WTC11 (cell line): ENCODE measurements around the gene POC1A. TPM values are rescaled to one million over a fixed set of nuclear protein-coding genes. Genes with fewer than 3 reads are reported as not detected.

Source experiments
- ATAC-seq: fragments of 200-7000 bp; cut with Tn5 transposase; 2 replicates; pipeline ENCODE4 v1.10.0; 2021; ENCODE audit warnings: mild to moderate bottlenecking, moderate library complexity
- CTCF ChIA-PET: fragments of 300-600 bp; sonication (Branson Sonifier 250); formaldehyde crosslinking; loops from one replicate; lab custom pipeline; 2021; ENCODE audit warnings: antibody characterized with exemption; lab: Charles Lee
- POLR2A ChIA-PET: fragments of 350-600 bp; sonication (Branson Sonifier 250); formaldehyde crosslinking; loops from one replicate; lab custom pipeline; 2021; ENCODE audit warnings: antibody characterized with exemption; lab: Charles Lee
- DNase-seq: peaks from one replicate; pipeline ENCODE4 v3.0.0; 2021; ENCODE audit warnings: low spot score
- H3K27ac Mint-ChIP-seq: 2 replicates; pipeline ENCODE4 v1.8.0; 2021; ENCODE audit warnings: mixed read lengths
- H3K27me3 Mint-ChIP-seq: 2 replicates; pipeline ENCODE4 v1.8.0; 2021; ENCODE audit warnings: low read depth, mild to moderate bottlenecking, moderate library complexity, mixed read lengths
- H3K36me3 Mint-ChIP-seq: 2 replicates; pipeline ENCODE4 v1.8.0; 2021; ENCODE audit warnings: mixed read lengths
- H3K4me1 Mint-ChIP-seq: 2 replicates; pipeline ENCODE4 v1.8.0; 2022; ENCODE audit warnings: mixed read lengths
- H3K4me3 Mint-ChIP-seq: 2 replicates; pipeline ENCODE4 v1.8.0; 2021; ENCODE audit warnings: mild to moderate bottlenecking, moderate library complexity, mixed read lengths
- H3K9me3 Mint-ChIP-seq: 2 replicates; pipeline ENCODE4 v1.8.0; 2021; ENCODE audit warnings: mixed read lengths
- CREB1 ChIP-seq: sonication (generic); formaldehyde crosslinking; IDR thresholded peaks from 2 replicates; pipeline ENCODE4 v1.8.0; 2023; ENCODE audit warnings: mild to moderate bottlenecking, missing genetic modification reagents
- ELF4 ChIP-seq: sonication (generic); formaldehyde crosslinking; IDR thresholded peaks from 2 replicates; pipeline ENCODE4 v1.8.1; 2022; ENCODE audit warnings: low read depth, mild to moderate bottlenecking, moderate library complexity, missing genetic modification reagents
- FOXJ3 ChIP-seq: sonication (generic); formaldehyde crosslinking; IDR thresholded peaks from 2 replicates; pipeline ENCODE4 v1.9.0; 2021; ENCODE audit warnings: missing genetic modification reagents, mild to moderate bottlenecking, borderline replicate concordance
- FOXP1 ChIP-seq: sonication (generic); formaldehyde crosslinking; IDR thresholded peaks from 2 replicates; pipeline ENCODE4 v1.8.0; 2022; ENCODE audit warnings: missing genetic modification reagents, mild to moderate bottlenecking, moderate library complexity, borderline replicate concordance
- GRHL2 ChIP-seq: fragments of 250-450 bp; sonication (Bioruptor Pico); IDR thresholded peaks from 2 replicates; pipeline ENCODE4 v1.8.0; 2022; ENCODE audit warnings: mild to moderate bottlenecking, moderate library complexity; ENCODE audit not compliant: insufficient replicate concordance, severe bottlenecking
- GTF2I ChIP-seq: fragments of 250-450 bp; sonication (Bioruptor Pico); conservative IDR thresholded peaks from 2 replicates; pipeline ENCODE4 v1.4.0; 2021; ENCODE audit warnings: mild to moderate bottlenecking
- NFATC4 ChIP-seq: fragments of 250-450 bp; sonication (Bioruptor Pico); IDR thresholded peaks from 2 replicates; pipeline ENCODE4 v1.9.0; 2021; ENCODE audit warnings: mild to moderate bottlenecking
- NFYB ChIP-seq: sonication (generic); formaldehyde crosslinking; conservative IDR thresholded peaks from 2 replicates; pipeline ENCODE4 v1.8.0; 2022; ENCODE audit warnings: low read depth, missing genetic modification reagents
- NR1H2 ChIP-seq: sonication (generic); formaldehyde crosslinking; IDR thresholded peaks from 2 replicates; pipeline ENCODE4 v1.9.0; 2021; ENCODE audit warnings: mild to moderate bottlenecking, moderate library complexity, missing genetic modification reagents
- OVOL2 ChIP-seq: fragments of 250-450 bp; sonication (Bioruptor Pico); IDR thresholded peaks from 2 replicates; pipeline ENCODE4 v1.9.0; 2021; ENCODE audit warnings: mild to moderate bottlenecking, borderline replicate concordance
- ZNF121 ChIP-seq: sonication (generic); formaldehyde crosslinking; IDR thresholded peaks from 2 replicates; pipeline ENCODE4 v1.8.0; 2023; ENCODE audit warnings: missing genetic modification reagents
- ZNF138 ChIP-seq: sonication (generic); formaldehyde crosslinking; conservative IDR thresholded peaks from 2 replicates; pipeline ENCODE4 v1.8.1; 2022; ENCODE audit warnings: mild to moderate bottlenecking, moderate library complexity, missing genetic modification reagents
- ZNF219 ChIP-seq: sonication (generic); formaldehyde crosslinking; IDR thresholded peaks from 2 replicates; pipeline ENCODE4 v1.8.0; 2023; ENCODE audit warnings: missing genetic modification reagents, mild to moderate bottlenecking, borderline replicate concordance
- ZNF317 ChIP-seq: sonication (generic); formaldehyde crosslinking; IDR thresholded peaks from 2 replicates; pipeline ENCODE4 v1.8.1; 2023; ENCODE audit warnings: low read depth, mild to moderate bottlenecking, moderate library complexity, missing genetic modification reagents, borderline replicate concordance
- ZNF423 ChIP-seq: fragments of 250-450 bp; sonication (Bioruptor Pico); IDR thresholded peaks from 2 replicates; pipeline ENCODE4 v2.1.2; 2022; ENCODE audit warnings: mild to moderate bottlenecking, moderate library complexity
- total RNA-seq: library from RNA; stranded (reverse); gene quantifications from 3 replicates; pipeline ENCODE4 v1.2.3, GENCODE V29; 2021
- TF ChIP-seq, protein P1 (sequence below): sonication (generic); formaldehyde crosslinking; IDR thresholded peaks from 2 replicates; pipeline ENCODE4 v1.8.1; 2023; ENCODE audit warnings: mild to moderate bottlenecking, moderate library complexity, missing genetic modification reagents
- TF ChIP-seq, protein P2 (sequence below): sonication (generic); formaldehyde crosslinking; IDR thresholded peaks from 2 replicates; pipeline ENCODE4 v1.8.1; 2023; ENCODE audit warnings: mild to moderate bottlenecking, missing genetic modification reagents
- TF ChIP-seq, protein P3 (sequence below): fragments of 250-450 bp; sonication (Bioruptor Pico); IDR thresholded peaks from 2 replicates; pipeline ENCODE4 v1.9.0; 2021; ENCODE audit warnings: mild to moderate bottlenecking, borderline replicate concordance
- TF ChIP-seq, protein P4 (sequence below): sonication (generic); formaldehyde crosslinking; IDR thresholded peaks from 2 replicates; pipeline ENCODE4 v1.8.0; 2022; ENCODE audit warnings: missing genetic modification reagents
- TF ChIP-seq, protein P5 (sequence below): sonication (generic); formaldehyde crosslinking; IDR thresholded peaks from 2 replicates; pipeline ENCODE4 v1.8.0; 2022; ENCODE audit warnings: mild to moderate bottlenecking, missing genetic modification reagents

Gene POC1A
- total RNA-seq, 1 experiment from 2014 or later = 31.3 TPM

DNA sequence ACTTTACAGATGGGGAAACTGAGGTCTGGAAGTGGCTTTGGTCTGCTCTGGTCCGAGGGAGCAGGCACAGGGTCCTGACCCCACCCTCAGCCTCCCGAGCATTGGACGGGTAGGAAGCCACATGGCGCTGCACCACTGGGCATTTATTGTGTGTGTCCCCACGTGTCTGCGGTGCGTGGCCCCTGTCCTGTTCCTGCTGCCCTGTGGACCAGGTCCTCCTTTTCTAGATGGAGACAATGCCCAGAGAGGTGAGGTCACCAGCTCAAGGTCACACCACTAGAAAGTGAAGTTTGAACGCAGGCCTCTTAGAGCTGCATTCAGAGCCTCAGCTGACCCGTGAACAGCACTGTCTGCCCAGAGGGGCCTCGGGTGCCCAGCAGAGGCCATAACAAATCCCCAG is 124.7 kb downstream of the POC1A start:
- POLR2A ChIA-PET = no interaction called here
- no peak for ATAC-seq
- Mint-ChIP-seq H3K4me1 (peaks cover 4% of the 10 kb centered on the region; the same call in 1 of the 2 replicates), H3K4me3 (no peak overlapping the region), H3K36me3 (no peaks in the 10 kb centered on the region), H3K27me3 (no peaks in the 10 kb centered on the region), H3K9me3 (no peaks in the 10 kb centered on the region), H3K27ac (no peak overlapping the region)
- CTCF ChIA-PET = interaction anchor here (1.6 to 2.1 kb wide), 3 partner anchors 12 to 94 kb away, joined by 6 to 8 read pairs (median 6); no protein-coding TSS in a partner anchor
- TF ChIP-seq ZNF138 (no peak), CREB1 (CRISPR knock-in tag) (no peak), OVOL2 (no peak), ZNF219 (no peak), NFYB (CRISPR knock-in tag) (no peak), NR1H2 (CRISPR knock-in tag) (no peak)
- TF ChIP-seq, protein P1, sequence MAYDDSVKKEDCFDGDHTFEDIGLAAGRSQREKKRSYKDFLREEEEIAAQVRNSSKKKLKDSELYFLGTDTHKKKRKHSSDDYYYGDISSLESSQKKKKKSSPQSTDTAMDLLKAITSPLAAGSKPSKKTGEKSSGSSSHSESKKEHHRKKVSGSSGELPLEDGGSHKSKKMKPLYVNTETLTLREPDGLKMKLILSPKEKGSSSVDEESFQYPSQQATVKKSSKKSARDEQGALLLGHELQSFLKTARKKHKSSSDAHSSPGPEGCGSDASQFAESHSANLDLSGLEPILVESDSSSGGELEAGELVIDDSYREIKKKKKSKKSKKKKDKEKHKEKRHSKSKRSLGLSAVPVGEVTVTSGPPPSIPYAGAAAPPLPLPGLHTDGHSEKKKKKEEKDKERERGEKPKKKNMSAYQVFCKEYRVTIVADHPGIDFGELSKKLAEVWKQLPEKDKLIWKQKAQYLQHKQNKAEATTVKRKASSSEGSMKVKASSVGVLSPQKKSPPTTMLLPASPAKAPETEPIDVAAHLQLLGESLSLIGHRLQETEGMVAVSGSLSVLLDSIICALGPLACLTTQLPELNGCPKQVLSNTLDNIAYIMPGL (CRISPR knock-in tag) = no peak
- TF ChIP-seq, protein P2, sequence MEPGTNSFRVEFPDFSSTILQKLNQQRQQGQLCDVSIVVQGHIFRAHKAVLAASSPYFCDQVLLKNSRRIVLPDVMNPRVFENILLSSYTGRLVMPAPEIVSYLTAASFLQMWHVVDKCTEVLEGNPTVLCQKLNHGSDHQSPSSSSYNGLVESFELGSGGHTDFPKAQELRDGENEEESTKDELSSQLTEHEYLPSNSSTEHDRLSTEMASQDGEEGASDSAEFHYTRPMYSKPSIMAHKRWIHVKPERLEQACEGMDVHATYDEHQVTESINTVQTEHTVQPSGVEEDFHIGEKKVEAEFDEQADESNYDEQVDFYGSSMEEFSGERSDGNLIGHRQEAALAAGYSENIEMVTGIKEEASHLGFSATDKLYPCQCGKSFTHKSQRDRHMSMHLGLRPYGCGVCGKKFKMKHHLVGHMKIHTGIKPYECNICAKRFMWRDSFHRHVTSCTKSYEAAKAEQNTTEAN (CRISPR knock-in tag) = no peak
- DNase-seq = no peak

DNA sequence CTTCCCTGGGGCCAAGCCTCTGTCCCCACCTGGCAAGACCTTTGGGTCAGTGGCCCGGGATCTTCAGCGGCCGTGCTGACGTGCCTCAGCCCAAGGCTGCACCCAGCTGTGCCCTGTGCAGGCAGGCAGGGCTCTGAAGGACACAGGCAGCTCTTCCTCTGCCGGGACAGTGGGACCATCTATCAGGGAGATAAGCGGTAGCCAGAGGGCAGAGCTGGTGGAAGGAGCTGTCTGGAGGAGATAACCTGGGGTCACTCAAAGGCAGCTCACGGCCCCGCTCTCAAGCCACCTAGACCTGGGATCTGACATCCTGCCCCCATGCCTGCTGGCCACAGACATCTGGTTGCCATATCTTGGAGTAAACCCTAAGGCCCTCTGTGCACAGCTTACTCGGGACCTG is 125.2 kb downstream of the POC1A start:
- Mint-ChIP-seq H3K27ac (no peak overlapping the region), H3K4me3 (no peak overlapping the region), H3K9me3 (no peaks in the 10 kb centered on the region), H3K36me3 (no peaks in the 10 kb centered on the region), H3K4me1 (peaks cover 4% of the 10 kb centered on the region; the same call in 1 of the 2 replicates), H3K27me3 (no peaks in the 10 kb centered on the region)
- ChIA-PET POLR2A (interaction anchor here (0.5 kb wide), 1 partner anchor 294 kb away, joined by 5 read pairs; no protein-coding TSS in a partner anchor), CTCF (interaction anchor here (0.9 to 2.2 kb wide), 7 partner anchors 12 to 94 kb away, joined by 3 to 8 read pairs (median 6); partner anchors contain the start of genes PARP3 and RRP9)
- DNase-seq = no peak
- ATAC-seq = no peak
- TF ChIP-seq ZNF121 (CRISPR knock-in tag) (no peak), ZNF317 (CRISPR knock-in tag) (no peak), NFATC4 (CRISPR knock-in tag) (no peak), ZNF423 (CRISPR knock-in tag) (no peak), GTF2I (no peak), ELF4 (CRISPR knock-in tag) (no peak), FOXP1 (CRISPR knock-in tag) (no peak), GRHL2 (CRISPR knock-in tag) (no peak), FOXJ3 (CRISPR knock-in tag) (no peak)
- TF ChIP-seq, protein P3, sequence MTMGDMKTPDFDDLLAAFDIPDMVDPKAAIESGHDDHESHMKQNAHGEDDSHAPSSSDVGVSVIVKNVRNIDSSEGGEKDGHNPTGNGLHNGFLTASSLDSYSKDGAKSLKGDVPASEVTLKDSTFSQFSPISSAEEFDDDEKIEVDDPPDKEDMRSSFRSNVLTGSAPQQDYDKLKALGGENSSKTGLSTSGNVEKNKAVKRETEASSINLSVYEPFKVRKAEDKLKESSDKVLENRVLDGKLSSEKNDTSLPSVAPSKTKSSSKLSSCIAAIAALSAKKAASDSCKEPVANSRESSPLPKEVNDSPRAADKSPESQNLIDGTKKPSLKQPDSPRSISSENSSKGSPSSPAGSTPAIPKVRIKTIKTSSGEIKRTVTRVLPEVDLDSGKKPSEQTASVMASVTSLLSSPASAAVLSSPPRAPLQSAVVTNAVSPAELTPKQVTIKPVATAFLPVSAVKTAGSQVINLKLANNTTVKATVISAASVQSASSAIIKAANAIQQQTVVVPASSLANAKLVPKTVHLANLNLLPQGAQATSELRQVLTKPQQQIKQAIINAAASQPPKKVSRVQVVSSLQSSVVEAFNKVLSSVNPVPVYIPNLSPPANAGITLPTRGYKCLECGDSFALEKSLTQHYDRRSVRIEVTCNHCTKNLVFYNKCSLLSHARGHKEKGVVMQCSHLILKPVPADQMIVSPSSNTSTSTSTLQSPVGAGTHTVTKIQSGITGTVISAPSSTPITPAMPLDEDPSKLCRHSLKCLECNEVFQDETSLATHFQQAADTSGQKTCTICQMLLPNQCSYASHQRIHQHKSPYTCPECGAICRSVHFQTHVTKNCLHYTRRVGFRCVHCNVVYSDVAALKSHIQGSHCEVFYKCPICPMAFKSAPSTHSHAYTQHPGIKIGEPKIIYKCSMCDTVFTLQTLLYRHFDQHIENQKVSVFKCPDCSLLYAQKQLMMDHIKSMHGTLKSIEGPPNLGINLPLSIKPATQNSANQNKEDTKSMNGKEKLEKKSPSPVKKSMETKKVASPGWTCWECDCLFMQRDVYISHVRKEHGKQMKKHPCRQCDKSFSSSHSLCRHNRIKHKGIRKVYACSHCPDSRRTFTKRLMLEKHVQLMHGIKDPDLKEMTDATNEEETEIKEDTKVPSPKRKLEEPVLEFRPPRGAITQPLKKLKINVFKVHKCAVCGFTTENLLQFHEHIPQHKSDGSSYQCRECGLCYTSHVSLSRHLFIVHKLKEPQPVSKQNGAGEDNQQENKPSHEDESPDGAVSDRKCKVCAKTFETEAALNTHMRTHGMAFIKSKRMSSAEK (CRISPR knock-in tag) = no peak
- TF ChIP-seq, protein P4, sequence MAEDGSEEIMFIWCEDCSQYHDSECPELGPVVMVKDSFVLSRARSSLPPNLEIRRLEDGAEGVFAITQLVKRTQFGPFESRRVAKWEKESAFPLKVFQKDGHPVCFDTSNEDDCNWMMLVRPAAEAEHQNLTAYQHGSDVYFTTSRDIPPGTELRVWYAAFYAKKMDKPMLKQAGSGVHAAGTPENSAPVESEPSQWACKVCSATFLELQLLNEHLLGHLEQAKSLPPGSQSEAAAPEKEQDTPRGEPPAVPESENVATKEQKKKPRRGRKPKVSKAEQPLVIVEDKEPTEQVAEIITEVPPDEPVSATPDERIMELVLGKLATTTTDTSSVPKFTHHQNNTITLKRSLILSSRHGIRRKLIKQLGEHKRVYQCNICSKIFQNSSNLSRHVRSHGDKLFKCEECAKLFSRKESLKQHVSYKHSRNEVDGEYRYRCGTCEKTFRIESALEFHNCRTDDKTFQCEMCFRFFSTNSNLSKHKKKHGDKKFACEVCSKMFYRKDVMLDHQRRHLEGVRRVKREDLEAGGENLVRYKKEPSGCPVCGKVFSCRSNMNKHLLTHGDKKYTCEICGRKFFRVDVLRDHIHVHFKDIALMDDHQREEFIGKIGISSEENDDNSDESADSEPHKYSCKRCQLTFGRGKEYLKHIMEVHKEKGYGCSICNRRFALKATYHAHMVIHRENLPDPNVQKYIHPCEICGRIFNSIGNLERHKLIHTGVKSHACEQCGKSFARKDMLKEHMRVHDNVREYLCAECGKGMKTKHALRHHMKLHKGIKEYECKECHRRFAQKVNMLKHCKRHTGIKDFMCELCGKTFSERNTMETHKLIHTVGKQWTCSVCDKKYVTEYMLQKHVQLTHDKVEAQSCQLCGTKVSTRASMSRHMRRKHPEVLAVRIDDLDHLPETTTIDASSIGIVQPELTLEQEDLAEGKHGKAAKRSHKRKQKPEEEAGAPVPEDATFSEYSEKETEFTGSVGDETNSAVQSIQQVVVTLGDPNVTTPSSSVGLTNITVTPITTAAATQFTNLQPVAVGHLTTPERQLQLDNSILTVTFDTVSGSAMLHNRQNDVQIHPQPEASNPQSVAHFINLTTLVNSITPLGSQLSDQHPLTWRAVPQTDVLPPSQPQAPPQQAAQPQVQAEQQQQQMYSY (CRISPR knock-in tag) = no peak
- TF ChIP-seq, protein P5, sequence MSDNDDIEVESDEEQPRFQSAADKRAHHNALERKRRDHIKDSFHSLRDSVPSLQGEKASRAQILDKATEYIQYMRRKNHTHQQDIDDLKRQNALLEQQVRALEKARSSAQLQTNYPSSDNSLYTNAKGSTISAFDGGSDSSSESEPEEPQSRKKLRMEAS (CRISPR knock-in tag) = no peak
